GM21529 (cell line): ENCODE data around the gene ATP8B2.
A peak's percentile ranks its signal among the peaks of the same experiment; 100 is the strongest.

Source experiments
- ATAC-seq: cut with Tn5 transposase; IDR thresholded peaks from one replicate; pipeline ENCODE4 v1.9.1; 2021; ENCODE audit not compliant: unreplicated experiment

ATP8B2 gene

DNA sequence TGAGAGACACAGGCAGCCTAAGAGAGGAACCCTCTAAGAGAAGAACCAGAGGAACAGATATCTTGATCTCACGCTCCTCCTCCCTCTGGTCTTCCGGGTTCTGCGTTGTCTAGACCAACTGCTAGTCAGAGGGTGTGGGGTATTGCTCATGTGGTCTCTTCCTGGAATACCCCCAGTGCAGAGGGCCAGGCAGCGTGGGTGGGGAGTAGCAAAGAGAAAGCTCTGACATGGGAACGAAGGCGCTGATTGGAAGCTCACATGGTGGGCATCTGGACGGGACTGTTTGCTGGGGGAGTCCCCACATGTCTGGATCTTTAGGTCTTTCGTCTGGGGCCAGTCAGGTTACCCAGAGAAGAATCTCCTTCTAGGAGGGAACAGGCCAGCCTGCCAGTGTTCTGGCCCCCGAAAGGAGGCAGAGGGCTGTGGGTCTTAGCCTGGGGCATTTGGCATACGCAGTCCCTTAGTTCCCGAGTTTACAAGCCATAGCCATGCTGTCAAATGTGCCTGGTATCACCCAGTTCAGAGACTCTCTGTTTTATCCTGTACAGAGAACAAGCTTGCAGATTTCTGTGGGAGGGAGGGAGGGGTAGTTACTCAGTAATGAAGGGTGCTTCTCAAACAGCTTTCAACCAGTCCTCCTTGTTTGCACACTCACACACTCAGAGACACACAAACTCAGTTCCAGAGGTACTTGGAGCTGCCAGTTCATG lies 61.5 kb downstream of the ATP8B2 start:
- ATAC-seq: peak; percentile 69

DNA sequence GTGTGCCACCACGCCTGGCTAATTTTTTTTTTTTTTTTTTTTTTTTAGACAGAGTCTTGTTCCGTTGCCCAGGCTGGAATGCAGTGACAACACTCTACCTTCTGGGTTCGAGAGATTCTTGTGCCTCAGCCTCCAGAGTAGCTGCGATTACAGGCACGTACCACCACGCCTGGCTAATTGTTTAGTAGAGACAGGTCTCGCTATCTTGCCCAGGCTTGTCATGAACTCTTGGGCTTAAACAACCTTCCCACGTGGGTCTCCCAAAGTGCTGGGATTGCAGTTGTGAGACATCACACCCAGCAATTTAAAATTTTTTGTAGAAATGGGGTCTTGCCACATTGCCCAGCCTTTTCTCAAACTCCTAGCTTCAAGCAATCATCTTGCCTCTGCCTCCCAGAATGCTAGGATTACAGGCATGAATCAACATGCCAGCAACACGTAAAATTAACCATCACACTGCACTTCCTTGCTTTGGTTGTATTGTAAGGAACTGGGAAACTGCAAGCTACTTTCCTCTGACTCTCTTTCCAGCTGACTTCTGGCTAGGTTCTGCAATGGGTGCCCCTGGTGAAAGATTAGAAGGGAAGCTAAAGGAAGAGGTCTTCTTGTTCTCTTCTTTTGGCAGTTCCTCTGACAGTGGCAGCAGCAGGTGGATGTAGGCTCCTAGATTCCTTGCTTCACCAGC lies 65.9 kb downstream of the ATP8B2 start:
- no peak for ATAC-seq

DNA sequence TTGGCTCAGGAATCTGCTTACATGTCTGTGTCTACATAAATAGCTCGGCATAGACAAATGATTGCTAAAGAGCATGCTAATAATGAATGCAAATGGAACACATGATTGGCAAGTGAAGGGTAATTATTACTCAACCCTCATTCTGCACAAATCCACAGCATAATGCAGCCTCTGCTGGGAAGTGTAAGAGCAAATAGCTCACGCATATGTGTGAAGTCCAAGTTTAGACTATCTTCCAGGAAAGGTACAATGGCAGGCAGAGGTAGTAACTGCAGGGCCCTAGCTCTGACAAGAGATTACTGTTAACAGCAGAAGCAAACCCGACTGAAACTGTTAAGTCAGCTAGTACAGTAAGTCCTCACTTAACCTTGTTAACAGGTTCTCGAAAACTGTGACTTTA lies 72.8 kb downstream of the ATP8B2 start:
- no peak for ATAC-seq

DNA sequence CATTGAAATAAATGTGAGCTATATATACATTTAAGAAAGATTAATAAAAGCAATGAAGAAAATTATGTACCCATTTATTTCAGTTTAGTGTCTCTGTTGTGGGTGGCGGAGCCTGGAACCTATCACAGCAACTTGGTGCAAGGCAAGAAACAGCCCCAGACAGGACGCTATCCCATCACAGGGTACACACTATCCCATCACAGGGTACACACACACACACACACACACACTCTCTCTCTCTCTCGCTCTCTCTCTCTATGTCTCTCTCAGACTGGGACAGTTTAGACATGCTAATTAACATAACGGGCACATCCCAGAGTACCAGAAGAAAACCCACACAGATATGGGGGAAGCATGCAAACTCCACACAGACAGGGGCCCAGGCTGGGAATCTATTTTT lies 73.4 kb downstream of the ATP8B2 start:
- ATAC-seq: no peak

DNA sequence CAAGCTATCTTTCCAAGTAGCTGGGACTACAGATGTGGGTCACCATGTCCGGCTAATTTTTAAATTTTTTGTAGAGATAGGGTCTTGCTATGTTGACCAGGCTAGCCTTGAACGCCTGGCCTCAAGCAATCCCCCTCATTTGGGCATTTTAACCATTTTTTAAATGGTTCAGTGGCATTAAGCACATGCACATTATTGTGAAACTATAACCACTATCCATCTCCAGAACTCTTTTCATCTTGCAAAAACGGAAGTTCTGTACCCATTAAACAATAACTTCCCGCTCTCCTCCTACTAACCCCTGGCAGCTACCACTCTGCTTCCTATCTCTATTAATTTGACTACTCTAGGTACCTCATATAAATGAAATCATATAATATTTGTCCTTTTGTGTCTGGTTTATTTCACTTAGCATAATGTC lies 75.1 kb downstream of the ATP8B2 start:
- ATAC-seq: no peak
